GM19351 (cell line): ENCODE measurements around the gene ZNF664.

Experiments
- ATAC-seq: cut with Tn5 transposase; IDR thresholded peaks from one replicate; pipeline ENCODE4 v1.9.1; 2021; ENCODE audit warnings: mild to moderate bottlenecking, moderate library complexity; ENCODE audit not compliant: unreplicated experiment

ZNF664 gene

DNA sequence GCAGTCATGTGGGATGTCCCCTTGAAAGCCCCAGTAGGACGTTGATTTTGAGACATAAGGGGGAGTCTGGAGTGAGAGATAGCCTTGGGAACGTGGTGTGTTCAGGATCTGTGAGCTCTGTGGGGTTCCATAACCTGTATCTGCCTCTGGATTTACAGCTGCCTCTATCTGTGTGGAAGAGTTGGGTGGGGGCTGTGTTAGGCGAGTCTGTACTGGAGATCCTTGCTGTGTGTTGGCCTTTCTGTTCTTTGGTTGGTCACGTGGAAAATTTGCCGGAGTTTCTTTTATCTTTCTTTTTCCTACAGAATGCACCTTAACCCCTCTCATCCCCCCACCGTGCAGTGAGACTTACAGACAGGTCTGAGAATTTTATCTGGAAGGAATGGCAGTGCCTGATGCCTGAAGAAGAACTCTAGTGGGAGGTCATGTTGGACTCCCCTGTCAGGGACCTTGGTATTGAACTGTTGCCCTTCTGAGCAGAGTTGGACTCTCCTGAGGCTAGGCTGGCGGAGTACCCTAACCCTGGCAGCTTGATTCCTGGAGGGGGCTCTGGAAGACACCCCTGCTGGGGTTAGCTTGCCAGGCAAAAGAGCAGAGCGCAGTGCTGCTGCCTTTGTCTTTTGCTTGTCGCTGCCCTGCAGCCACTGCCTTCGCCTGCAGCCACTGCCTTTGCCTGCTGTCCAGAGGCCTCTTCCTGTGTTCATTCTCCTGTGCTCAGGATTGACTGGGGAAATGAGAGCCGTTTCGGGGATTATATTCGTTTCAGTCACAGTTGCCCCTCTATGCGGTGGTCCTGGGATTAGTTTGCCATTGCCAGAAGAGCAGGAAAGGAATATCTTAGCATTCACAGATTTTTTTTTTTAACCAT lies 34.1 kb downstream of the ZNF664 start:
- ATAC-seq, result no peak

- ATAC-seq, result no peak
Measured at GRCh38 chr12:124007826-124008570, 35.0 kb downstream of the ZNF664 start.

- no peak for ATAC-seq
Measured at GRCh38 chr12:124008595-124008994, 35.6 kb downstream of the ZNF664 start.

GRCh38 chr12:124009781-124010180 lies 36.8 kb downstream of the ZNF664 start:
- no peak for ATAC-seq

GRCh38 chr12:124010687-124011086 lies 37.7 kb downstream of the ZNF664 start:
- no peak for ATAC-seq

DNA sequence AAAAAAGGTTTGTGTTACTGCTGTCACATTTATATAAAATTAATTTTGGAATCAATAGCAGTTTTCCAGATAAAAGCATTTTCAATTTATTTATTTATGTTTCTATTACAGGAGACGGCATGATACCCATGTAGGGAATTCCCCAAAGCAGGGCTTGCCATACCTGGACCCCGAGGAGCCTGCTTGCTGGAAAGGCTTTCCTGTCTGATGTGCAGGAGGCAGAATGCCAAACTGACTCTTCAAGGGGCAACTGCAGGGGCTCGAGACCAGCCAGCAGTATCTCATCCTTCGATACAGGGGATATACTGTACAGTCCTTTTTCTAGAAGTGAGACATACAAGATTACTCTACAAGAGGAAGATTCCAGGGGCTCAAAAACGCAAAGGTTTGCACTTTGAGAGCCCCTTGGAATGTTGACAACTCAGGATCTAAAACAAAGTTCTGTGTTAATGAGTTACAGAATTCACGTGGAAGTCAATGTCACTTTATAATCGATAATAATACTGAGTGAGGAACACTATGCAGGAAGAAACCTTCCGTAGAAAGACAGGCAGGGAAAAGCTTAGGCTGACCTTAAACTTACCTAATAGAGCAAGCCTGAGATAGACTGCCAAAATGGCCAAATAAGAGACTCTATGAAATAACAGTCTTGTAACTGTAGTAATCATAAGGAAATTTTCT lies 38.6 kb downstream of the ZNF664 start:
- ATAC-seq, result no peak

GRCh38 chr12:124013073-124013472 lies 40.1 kb downstream of the ZNF664 start:
- no peak for ATAC-seq

GRCh38 chr12:124015494-124016461 lies 42.8 kb downstream of the ZNF664 start:
- no peak for ATAC-seq

DNA sequence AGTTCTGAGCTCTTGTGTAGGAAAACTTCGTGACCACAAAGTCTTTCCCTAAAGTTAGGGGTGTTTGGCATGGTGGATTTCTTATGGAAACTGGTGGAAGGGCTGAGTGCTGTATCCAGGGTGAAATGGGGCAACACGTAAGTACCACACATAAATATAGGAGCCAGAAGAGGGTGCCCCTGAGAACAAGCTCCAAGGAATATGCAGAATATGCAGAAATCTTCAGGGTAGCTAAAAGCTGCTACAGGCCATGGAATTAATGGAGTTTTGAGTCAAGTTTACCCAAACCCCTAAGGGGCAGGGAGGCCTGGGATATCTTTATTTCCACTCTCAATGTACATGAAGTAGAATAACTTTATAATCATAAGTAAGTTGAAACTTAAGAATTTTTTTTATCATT lies 44.0 kb downstream of the ZNF664 start:
- no peak for ATAC-seq

DNA sequence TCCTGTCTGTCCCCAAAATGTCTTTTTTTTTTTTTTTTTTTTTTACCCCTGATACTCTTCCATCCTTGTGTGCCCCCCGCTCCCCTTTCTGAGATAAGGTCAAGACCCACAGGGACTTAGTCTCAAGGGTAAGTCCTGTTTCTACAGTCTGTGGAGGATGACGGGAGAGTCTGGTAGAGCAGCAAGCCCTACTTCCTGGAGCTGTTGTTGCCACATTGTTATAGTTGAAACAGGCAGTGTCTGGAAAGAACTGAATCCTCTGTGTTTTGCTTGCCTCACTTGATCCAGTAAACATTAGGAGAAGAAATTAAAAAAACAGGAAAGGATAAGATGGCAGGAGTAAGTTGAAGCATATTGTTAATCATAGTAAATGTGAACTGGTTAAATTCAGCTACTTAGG lies 45.5 kb downstream of the ZNF664 start:
- ATAC-seq, result no peak

DNA sequence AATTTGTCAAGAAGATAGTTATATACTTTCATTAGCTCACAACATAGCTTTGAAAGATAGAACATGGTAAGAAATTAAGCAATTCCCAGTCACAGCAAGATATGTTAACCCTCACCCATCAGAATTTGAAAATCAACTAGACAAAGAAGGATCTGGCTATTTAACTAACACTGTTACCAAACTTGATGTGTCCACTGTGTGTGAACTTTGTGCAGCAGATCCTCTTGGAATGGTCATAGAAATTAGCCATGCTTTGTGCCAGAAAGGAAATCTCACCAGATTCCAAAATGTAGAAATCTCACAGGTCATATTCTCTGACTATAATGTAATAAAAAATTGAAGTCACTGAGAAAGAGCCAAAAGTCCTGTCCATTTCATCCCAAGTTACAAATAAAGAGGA lies 46.1 kb downstream of the ZNF664 start:
- no peak for ATAC-seq

- ATAC-seq, result no peak
Measured at GRCh38 chr12:124020514-124020949, 47.5 kb downstream of the ZNF664 start.

- ATAC-seq, result no peak
Measured at GRCh38 chr12:124021007-124021406, 48.0 kb downstream of the ZNF664 start.

- ATAC-seq, result no peak
Measured at GRCh38 chr12:124022161-124022560, 49.1 kb downstream of the ZNF664 start.

DNA sequence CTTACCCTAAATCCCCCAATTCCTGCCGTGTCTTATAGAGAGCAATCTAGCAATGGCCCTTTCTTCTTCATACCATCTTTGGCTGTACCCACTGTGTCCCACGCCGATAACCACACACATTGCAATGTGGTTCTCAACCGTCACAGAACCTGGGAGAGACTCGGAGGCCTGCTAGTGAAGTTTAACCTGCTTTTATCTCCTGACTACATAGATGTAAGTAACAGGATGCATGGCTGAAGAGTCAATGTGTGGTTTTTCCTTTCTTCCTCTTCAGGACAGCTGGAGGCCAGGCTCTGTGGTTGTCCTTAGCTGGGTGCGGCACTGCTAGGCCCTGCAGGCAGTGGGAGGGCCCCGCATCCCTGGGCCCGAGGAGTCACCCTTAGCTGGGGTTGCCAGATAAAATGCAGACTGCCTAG lies 51.3 kb downstream of the ZNF664 start:
- no peak for ATAC-seq

DNA sequence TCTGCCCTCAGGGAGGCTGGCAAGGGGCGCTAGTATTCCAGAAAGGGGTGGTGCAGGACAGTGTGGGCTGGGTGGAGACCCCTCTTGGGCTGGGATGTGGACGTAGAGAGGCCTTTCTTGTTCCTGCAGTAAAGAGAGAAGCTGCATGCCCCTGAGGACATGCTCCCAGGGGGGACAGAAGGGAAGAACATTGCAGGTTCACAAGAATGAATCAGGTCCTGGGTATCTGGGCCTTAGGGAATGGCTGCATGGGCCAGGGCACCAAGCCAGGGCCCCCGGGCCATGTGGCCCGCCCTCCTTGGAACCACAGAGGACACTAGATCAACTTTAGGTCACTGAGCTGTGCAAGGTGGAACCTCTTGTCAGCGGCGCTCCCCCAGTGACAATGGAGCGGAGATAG lies 51.8 kb downstream of the ZNF664 start:
- ATAC-seq, result no peak

- ATAC-seq, result no peak
Measured at GRCh38 chr12:124025661-124026060, 52.6 kb downstream of the ZNF664 start.

GRCh38 chr12:124026755-124027745 lies 54.0 kb downstream of the ZNF664 start:
- no peak for ATAC-seq
